Measurements from ENCODE around the gene CHST13. TPM values are rescaled to one million over a fixed set of nuclear protein-coding genes. Genes with fewer than 3 reads are reported as not detected.

Gene CHST13
- total RNA-seq, 2 experiments from 2014 or later, result not detected

- H3K27ac ChIP-seq (ENCODE audit: low read depth in 1 of 2, low read length in 2 of 2), result no peak overlapping the region
- ChIA-PET CTCF (no interaction called here), POLR2A (no interaction called here)
- no peaks in the 10 kb centered on the region for H3K4me1 ChIP-seq (ENCODE audit: insufficient read depth, low read length)
- no peak for DNase-seq
- Mint-ChIP-seq H3K27me3 (no peaks in the 10 kb centered on the region), H3K4me1 (ENCODE audit: low read depth) (no peaks in the 10 kb centered on the region), H3K27ac (no peak overlapping the region), H3K36me3 (ENCODE audit: low read depth) (no peaks in the 10 kb centered on the region), H3K4me3 (no peak overlapping the region), H3K9me3 (no peaks in the 10 kb centered on the region)
- no peak for ATAC-seq (ENCODE audit: poor library complexity)
- H3K36me3 ChIP-seq (ENCODE audit: insufficient read depth, low read length), result no peaks in the 10 kb centered on the region
- H3K9me3 ChIP-seq (ENCODE audit: control insufficient read depth in 1 of 2, insufficient read depth in 1 of 2, low read length in 2 of 2), result no peaks in the 10 kb centered on the region
- intact Hi-C loops (cut with DNase I, micrococcal nuclease), result no loop called here
- H3K27me3 ChIP-seq (ENCODE audit: control insufficient read depth in 1 of 2, insufficient read depth in 2 of 2, low read length in 2 of 2), result peaks cover 0 to 5% of the 10 kb centered on the region in 2 experiments
- TF ChIP-seq CTCF (IDR thresholded peaks at IDR 0.05), result no peak
- no peak overlapping the region for H3K4me3 ChIP-seq (ENCODE audit: low read length)
These were observed 16.1 kb upstream of the CHST13 start for GRCh38 chr3:126507886-126508285.

- Mint-ChIP-seq H3K9me3 (no peaks in the 10 kb centered on the region), H3K27me3 (no peaks in the 10 kb centered on the region), H3K36me3 (ENCODE audit: low read depth) (no peaks in the 10 kb centered on the region), H3K4me3 (no peak overlapping the region), H3K4me1 (ENCODE audit: low read depth) (no peaks in the 10 kb centered on the region), H3K27ac (no peak overlapping the region)
- CTCF ChIA-PET, result no interaction called here
- POLR2A ChIA-PET, result no interaction called here
- DNase-seq, result no peak
- Histone ChIP-seq H3K27ac (ENCODE audit: low read depth in 1 of 2, low read length in 2 of 2) (no peak overlapping the region), H3K36me3 (ENCODE audit: insufficient read depth, low read length) (no peaks in the 10 kb centered on the region), H3K27me3 (ENCODE audit: control insufficient read depth in 1 of 2, insufficient read depth in 2 of 2, low read length in 2 of 2) (peaks cover 0 to 5% of the 10 kb centered on the region in 2 experiments), H3K4me1 (ENCODE audit: insufficient read depth, low read length) (no peaks in the 10 kb centered on the region), H3K4me3 (ENCODE audit: low read length) (no peak overlapping the region), H3K9me3 (ENCODE audit: control insufficient read depth in 1 of 2, insufficient read depth in 1 of 2, low read length in 2 of 2) (no peaks in the 10 kb centered on the region)
- intact Hi-C loops (cut with DNase I, micrococcal nuclease), result no loop called here
- no peak for TF ChIP-seq CTCF (IDR thresholded peaks at IDR 0.05)
- ATAC-seq (ENCODE audit: poor library complexity), result no peak
These were observed 15.4 kb upstream of the CHST13 start for GRCh38 chr3:126508564-126508964.

GRCh38 chr3:126509597-126510307 is 14.2 kb upstream of the CHST13 start:
- Histone ChIP-seq H3K27me3 (ENCODE audit: control insufficient read depth in 1 of 2, insufficient read depth in 2 of 2, low read length in 2 of 2) (peaks cover 0 to 3% of the 10 kb centered on the region in 2 experiments), H3K4me1 (ENCODE audit: insufficient read depth, low read length) (no peaks in the 10 kb centered on the region), H3K9me3 (ENCODE audit: control insufficient read depth in 1 of 2, insufficient read depth in 1 of 2, low read length in 2 of 2) (no peaks in the 10 kb centered on the region), H3K36me3 (ENCODE audit: insufficient read depth, low read length) (no peaks in the 10 kb centered on the region), H3K4me3 (ENCODE audit: low read length) (no peak overlapping the region), H3K27ac (ENCODE audit: low read depth in 1 of 2, low read length in 2 of 2) (no peak overlapping the region)
- H3K27me3 Mint-ChIP-seq, result no peaks in the 10 kb centered on the region
- TF ChIP-seq CTCF (IDR thresholded peaks at IDR 0.05), result no peak
- intact Hi-C loops (cut with DNase I, micrococcal nuclease), result no loop called here
- no peak overlapping the region for H3K27ac Mint-ChIP-seq
- POLR2A ChIA-PET, result no interaction called here
- H3K4me1 Mint-ChIP-seq (ENCODE audit: low read depth), result no peaks in the 10 kb centered on the region
- no peaks in the 10 kb centered on the region for H3K9me3 Mint-ChIP-seq
- no peaks in the 10 kb centered on the region for H3K36me3 Mint-ChIP-seq (ENCODE audit: low read depth)
- ATAC-seq (ENCODE audit: poor library complexity), result no peak
- no peak for DNase-seq
- no peak overlapping the region for H3K4me3 Mint-ChIP-seq
- CTCF ChIA-PET, result no interaction called here
